Parathyroid adenoma (tissue), 2 donors: ENCODE results near the gene WDR4.
A peak's percentile ranks its signal among the peaks of the same experiment; 100 is the strongest.
"Not testable (repeated sequence)": the region's sequence is repeated elsewhere in the genome, so short reads cannot be mapped to it uniquely, and the experiment has no call there.

ENCODE experiments used
- H2AFZ ChIP-seq: fragments of 300-600 bp; sonication (generic); one replicate; pipeline ENCODE4 v1.7.0; 2017; ENCODE audit warnings: antibody characterized with exemption, mild to moderate bottlenecking
- H3K27ac ChIP-seq: fragments of 300-600 bp; sonication (generic); one replicate; pipeline ENCODE4 v1.7.0; 2017
- H3K27me3 ChIP-seq: fragments of 300-600 bp; sonication (generic); one replicate; pipeline ENCODE4 v1.7.0; 2017; ENCODE audit warnings: low read length; ENCODE audit not compliant: control insufficient read depth, insufficient read depth
- H3K36me3 ChIP-seq: fragments of 300-600 bp; sonication (generic); one replicate; pipeline ENCODE4 v1.7.0; 2017; ENCODE audit warnings: low read length; ENCODE audit not compliant: control insufficient read depth, insufficient read depth
- H3K4me1 ChIP-seq: fragments of 300-600 bp; sonication (generic); one replicate; pipeline ENCODE4 v1.7.0; 2017; ENCODE audit warnings: control low read depth
- H3K4me2 ChIP-seq: fragments of 300-600 bp; sonication (generic); one replicate; pipeline ENCODE4 v1.7.0; 2017; ENCODE audit warnings: low read length
- H3K4me3 ChIP-seq: fragments of 300-600 bp; sonication (generic); one replicate; pipeline ENCODE4 v1.7.0; 2017; ENCODE audit warnings: low read depth, low read length
- H3K79me2 ChIP-seq: fragments of 300-600 bp; sonication (generic); one replicate; pipeline ENCODE4 v1.7.0; 2017; ENCODE audit warnings: control low read depth
- H3K9ac ChIP-seq: fragments of 300-600 bp; sonication (generic); one replicate; pipeline ENCODE4 v1.7.0; 2017; ENCODE audit warnings: mild to moderate bottlenecking
- H3K9me3 ChIP-seq: fragments of 300-600 bp; sonication (generic); one replicate; pipeline ENCODE4 v1.7.0; 2017; ENCODE audit warnings: low read length; ENCODE audit not compliant: control insufficient read depth
- TF ChIP-seq, protein P1 (sequence below): fragments of 300-600 bp; sonication (generic); IDR thresholded peaks from one replicate; pipeline ENCODE4 v1.7.0; 2017; ENCODE audit warnings: antibody characterized with exemption, mild to moderate bottlenecking
- donor health status: primary hyperparathyroidism.

The WDR4 gene

DNA sequence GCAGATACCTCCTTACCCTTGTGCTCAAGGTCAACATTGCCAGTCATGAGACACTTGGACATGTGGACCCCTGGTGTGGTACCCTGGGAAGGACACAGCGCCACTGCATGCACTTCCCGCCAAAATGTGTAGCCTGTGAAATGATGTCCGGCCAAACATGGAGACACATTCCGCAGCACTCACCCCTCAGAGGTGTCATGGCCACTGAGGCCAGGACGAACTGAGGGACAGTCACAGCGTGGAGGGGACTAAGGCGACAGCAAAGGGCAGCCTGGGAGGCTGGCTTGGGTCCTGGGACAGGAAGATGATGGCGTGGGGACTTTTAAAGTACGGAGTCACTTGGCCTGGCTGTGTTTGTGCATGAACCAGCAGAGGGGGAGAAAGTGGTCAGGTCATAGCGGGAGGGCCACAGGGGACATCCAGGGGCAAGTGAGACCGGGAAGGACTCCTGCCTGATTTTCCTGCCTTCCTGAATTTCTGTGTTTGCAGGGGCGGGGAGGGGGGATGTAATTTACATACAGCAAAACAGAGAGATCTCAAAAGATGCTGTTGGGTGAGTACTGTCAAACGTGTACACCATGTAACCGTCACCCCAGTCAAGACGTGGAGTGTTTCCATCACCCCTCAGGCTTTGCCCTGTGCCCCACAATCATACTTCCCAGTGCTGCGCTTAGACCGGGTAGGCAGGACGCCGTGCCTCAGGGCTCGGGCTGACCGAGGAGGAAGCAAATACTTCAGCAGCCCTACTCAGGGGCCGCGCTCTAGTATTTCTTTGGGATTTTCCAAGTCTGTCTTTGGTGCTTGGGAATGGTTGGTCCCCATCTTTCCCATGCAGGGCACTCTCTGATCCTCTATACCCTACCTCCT is 45.2 kb downstream of the WDR4 start:
- Histone ChIP-seq H3K4me1 (no peaks in the 10 kb centered on the region), H3K4me2 (no peak overlapping the region), H3K9ac (no peak overlapping the region), H3K27ac (no peak overlapping the region), H3K79me2 (no peaks in the 10 kb centered on the region), H3K36me3 (no peaks in the 10 kb centered on the region), H2AFZ (no peak overlapping the region), H3K9me3 (no peaks in the 10 kb centered on the region), H3K27me3 (no peaks in the 10 kb centered on the region), H3K4me3 (no peak overlapping the region)
- TF ChIP-seq, protein P1, sequence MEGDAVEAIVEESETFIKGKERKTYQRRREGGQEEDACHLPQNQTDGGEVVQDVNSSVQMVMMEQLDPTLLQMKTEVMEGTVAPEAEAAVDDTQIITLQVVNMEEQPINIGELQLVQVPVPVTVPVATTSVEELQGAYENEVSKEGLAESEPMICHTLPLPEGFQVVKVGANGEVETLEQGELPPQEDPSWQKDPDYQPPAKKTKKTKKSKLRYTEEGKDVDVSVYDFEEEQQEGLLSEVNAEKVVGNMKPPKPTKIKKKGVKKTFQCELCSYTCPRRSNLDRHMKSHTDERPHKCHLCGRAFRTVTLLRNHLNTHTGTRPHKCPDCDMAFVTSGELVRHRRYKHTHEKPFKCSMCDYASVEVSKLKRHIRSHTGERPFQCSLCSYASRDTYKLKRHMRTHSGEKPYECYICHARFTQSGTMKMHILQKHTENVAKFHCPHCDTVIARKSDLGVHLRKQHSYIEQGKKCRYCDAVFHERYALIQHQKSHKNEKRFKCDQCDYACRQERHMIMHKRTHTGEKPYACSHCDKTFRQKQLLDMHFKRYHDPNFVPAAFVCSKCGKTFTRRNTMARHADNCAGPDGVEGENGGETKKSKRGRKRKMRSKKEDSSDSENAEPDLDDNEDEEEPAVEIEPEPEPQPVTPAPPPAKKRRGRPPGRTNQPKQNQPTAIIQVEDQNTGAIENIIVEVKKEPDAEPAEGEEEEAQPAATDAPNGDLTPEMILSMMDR: no peak

DNA sequence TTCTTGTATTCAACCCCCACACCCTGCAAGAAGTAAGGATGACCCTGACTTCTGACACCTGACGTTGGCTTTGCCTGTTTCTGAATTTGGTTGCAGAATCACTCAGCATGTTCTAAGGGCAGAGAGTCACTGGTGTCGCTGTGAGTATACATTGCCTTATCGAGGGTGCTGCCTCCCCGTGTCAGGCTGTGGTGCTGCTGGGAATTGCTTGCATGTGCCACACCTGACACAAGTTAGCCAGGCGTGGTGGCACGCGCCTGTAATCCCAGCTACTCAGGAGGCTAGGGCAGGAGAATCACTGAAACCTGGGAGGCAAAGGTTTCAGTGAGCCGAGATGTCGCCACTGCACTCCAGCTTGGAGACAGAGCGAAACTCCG is 45.9 kb downstream of the WDR4 start:
- Histone ChIP-seq H3K27me3 (no peaks in the 10 kb centered on the region), H3K4me2 (no peak overlapping the region), H3K4me3 (no peak overlapping the region), H3K79me2 (no peaks in the 10 kb centered on the region), H3K36me3 (no peaks in the 10 kb centered on the region), H3K9me3 (no peaks in the 10 kb centered on the region), H3K4me1 (no peaks in the 10 kb centered on the region), H3K9ac (no peak overlapping the region), H2AFZ (no peak overlapping the region), H3K27ac (no peak overlapping the region)
- TF ChIP-seq, protein P1: peak; percentile 5

DNA sequence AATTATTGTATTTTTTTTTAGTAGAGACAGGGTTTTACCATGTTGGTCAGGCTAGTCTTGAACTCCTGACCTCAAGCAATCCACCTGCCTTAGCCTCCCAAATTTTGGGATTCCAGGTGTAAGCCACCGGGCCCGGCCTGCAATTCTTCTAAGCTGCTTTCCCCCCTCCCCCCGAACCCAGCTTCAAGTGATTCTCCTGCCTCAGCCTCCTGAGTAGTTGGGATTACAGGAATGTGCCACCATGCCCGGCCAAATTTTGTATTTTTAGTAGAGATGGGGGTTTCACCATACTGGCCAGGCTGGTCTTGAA is 47.1 kb downstream of the WDR4 start:
- not testable (repeated sequence) for H3K9ac ChIP-seq, H3K27me3 ChIP-seq

DNA sequence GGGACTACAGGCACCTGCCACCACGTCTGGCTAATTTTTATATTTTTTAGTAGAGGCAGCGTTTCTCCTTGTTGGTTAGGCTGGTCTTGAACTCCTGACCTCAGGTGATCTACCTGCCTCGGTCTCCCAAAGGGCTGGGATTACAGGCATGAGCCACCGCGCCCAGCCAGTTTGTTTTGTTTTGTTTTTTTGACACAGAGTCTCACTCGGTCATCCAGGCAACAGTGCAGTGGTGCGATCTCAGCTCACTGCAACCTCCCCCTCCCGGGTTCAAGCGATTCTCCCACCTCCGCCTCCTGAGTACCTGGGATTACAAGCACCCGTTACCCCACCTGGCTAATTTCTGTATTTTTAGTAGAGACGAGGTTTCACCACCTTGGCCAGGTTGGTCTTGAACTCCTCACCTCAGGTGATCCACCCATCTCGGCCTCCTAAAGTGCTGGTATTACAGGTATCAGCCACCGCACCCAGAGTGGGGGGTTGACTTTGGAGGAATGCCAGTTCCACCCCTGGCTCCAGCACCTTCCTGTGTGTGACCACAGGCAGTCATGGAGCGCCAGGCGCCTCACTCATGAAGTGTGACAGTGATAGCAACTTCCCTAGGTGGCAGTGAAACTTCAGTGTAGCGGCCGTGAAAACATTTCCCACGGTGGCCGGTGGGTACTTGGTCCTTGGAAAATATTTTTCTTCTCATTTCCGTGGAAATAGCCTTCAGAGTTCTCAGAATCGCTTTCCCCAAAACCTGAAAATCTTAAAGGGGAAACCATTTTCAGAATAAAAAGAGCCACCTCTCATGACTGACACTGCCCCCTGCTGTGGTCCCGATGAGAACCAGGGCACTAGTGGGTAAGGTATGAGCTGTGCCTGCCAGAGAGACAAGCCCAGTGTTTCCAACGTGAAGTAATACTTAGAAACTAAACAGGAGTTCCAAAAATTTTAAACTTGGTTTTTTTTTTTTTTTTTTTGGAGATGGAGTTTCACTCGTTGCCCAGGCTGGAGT is 48.6 kb downstream of the WDR4 start:
- H3K4me1 ChIP-seq: no peaks in the 10 kb centered on the region
- H3K27me3 ChIP-seq: no peaks in the 10 kb centered on the region
- H3K4me2 ChIP-seq: no peak overlapping the region
- H3K4me3 ChIP-seq: no peak overlapping the region
- no peaks in the 10 kb centered on the region for H3K79me2 ChIP-seq
- no peak overlapping the region for H2AFZ ChIP-seq
- H3K36me3 ChIP-seq: no peaks in the 10 kb centered on the region
- H3K9ac ChIP-seq: no peak overlapping the region
- TF ChIP-seq, protein P1: no peak
- H3K9me3 ChIP-seq: no peaks in the 10 kb centered on the region
- no peak overlapping the region for H3K27ac ChIP-seq

More for the DNA sequence above, 47.1 kb downstream of the WDR4 start:
- H3K4me3 ChIP-seq, H2AFZ ChIP-seq, H3K4me2 ChIP-seq, H3K27ac ChIP-seq, H3K79me2 ChIP-seq, H3K4me1 ChIP-seq, H3K36me3 ChIP-seq, H3K9me3 ChIP-seq: not testable (repeated sequence)

DNA sequence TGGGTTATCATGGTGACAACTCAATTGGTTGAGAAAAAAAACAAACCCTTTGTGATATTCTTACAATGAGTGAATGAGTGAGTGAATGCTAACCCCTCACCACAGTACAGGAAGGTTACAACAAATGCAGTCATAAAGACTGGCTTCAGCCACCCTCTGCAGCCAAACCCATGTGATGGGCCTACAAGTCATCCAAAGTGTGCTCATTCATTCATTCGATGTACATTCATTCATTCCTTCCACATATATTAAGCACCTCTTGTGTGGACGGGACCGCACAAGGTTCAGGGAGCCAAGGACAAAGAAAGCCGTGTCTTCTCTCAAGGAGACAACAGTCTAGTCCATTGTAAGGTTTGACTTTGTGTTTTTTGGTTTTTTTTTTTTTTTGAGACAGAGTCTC is 49.4 kb downstream of the WDR4 start:
- Histone ChIP-seq H3K4me2 (no peak overlapping the region), H3K36me3 (no peaks in the 10 kb centered on the region), H2AFZ (no peak overlapping the region), H3K4me3 (no peak overlapping the region), H3K79me2 (no peaks in the 10 kb centered on the region), H3K27ac (no peak overlapping the region), H3K4me1 (no peaks in the 10 kb centered on the region), H3K27me3 (no peaks in the 10 kb centered on the region), H3K9me3 (no peaks in the 10 kb centered on the region), H3K9ac (no peak overlapping the region)
- TF ChIP-seq, protein P1: no peak
